ENCODE results near the gene SLC16A14.
"Not testable (repeated sequence)": the region's sequence is repeated elsewhere in the genome, so short reads cannot be mapped to it uniquely, and the experiment has no call there.

Gene SLC16A14, protein sequence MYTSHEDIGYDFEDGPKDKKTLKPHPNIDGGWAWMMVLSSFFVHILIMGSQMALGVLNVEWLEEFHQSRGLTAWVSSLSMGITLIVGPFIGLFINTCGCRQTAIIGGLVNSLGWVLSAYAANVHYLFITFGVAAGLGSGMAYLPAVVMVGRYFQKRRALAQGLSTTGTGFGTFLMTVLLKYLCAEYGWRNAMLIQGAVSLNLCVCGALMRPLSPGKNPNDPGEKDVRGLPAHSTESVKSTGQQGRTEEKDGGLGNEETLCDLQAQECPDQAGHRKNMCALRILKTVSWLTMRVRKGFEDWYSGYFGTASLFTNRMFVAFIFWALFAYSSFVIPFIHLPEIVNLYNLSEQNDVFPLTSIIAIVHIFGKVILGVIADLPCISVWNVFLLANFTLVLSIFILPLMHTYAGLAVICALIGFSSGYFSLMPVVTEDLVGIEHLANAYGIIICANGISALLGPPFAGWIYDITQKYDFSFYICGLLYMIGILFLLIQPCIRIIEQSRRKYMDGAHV

DNA sequence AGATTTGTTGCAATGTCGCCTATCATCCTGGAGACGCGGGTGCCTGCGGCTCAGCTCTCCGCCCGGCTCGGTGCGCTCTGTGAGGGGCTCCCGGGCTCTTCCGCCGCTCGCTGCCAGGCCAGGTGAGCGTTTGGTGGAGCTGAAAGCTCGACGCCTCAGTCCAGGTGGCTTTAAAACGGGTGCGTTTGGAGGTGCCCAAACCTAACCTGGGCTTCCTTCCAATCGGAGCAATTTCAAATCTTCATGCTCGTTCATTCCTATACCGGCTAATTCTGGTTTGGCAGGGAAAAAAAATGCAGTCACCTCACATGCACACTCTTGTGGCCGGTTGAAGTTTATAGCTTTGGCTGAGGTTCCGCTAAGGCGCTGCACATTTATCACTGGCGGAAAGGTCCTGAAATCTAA, at the start of gene SLC16A14:
Gene SLC16A14, minus strand, starts transcription at position 274 of the 405 bp plus-strand sequence. CDS start 9,572 bp downstream, outside the sequence.
- Mint-ChIP-seq H3K27ac (peak within 1 kb of the TSS; percentile 12), H3K4me1 (ENCODE audit: low read depth) (peaks cover 22% of the 10 kb centered on the region), H3K9me3 (no peaks in the 10 kb centered on the region), H3K4me3 (peak within 1 kb of the TSS; percentile 78), H3K36me3 (ENCODE audit: low read depth) (no peaks in the 10 kb centered on the region), H3K27me3 (peaks cover 18% of the 10 kb centered on the region)
- DNase-seq: no peak

DNA sequence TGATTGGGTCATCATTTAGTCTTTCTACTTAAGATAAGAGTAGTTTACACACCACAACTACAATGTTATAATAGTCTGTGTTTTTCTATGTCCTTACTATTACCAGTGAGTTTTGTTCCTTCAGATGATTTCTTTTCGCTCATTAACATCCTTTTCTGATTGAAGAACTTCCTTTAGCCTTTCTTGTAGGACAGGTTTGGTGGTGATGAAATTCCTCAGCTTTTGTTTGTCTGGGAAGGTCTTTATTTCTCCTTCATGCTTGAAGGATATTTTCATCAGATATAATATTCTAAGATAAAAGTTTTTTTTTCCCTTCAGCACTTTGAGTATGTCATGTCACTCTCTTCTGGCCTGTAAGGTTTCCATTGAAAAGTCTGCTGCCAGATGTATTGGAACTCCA, 38.0 kb upstream of the SLC16A14 start:
- Mint-ChIP-seq H3K27me3 (peaks cover 18% of the 10 kb centered on the region), H3K36me3 (ENCODE audit: low read depth) (peaks cover 2% of the 10 kb centered on the region), H3K9me3 (peaks cover 27% of the 10 kb centered on the region), H3K27ac (no peak overlapping the region), H3K4me3 (no peak overlapping the region), H3K4me1 (ENCODE audit: low read depth) (no peaks in the 10 kb centered on the region)
- DNase-seq: no peak

DNA sequence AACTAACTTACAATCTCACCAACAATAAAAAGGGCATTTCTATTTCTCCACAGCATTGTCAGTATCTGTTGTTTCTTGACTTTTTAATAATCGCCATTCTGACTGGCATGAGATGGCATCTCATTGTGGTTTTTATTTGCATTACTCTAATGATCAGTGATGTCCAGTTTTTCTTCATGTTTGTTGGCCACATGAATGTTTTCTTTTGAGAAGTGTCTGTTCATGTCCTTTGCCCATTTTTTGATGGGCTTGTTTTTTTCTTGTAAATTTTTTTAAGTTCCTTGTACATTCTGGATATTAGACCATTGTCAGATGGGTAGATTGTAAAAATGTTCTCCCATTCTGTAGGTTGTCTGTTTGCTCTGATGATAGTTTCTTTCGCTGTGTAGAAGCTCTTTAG, 33.2 kb upstream of the SLC16A14 start:
- not testable (repeated sequence) for H3K4me1 Mint-ChIP-seq (ENCODE audit: low read depth); H3K27ac Mint-ChIP-seq; H3K36me3 Mint-ChIP-seq (ENCODE audit: low read depth); H3K4me3 Mint-ChIP-seq; DNase-seq
- peaks cover 18% of the 10 kb centered on the region for H3K27me3 Mint-ChIP-seq
- H3K9me3 Mint-ChIP-seq: peaks cover 24% of the 10 kb centered on the region

DNA sequence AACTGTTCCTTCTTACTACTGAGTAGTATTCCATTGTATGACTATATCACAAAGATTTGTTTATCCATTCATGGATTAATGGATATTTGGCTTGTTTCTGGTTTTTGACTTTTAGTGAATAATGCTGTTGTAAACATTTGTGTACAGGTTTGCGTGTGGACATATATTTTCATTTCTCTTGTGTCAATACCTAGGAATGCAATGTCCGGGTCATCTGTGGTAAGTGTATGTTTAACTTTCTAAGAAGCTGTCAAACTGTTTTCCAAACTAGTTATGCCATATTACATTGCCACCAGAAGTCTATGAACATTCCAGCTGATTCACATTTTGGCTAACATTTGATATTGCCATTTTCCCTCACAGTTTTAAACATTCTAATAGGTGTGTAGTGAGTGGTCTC, 29.1 kb upstream of the SLC16A14 start:
- no peak for DNase-seq
- Mint-ChIP-seq H3K9me3 (peaks cover 14% of the 10 kb centered on the region), H3K4me3 (no peak overlapping the region), H3K27me3 (peaks cover 7% of the 10 kb centered on the region), H3K4me1 (ENCODE audit: low read depth) (no peaks in the 10 kb centered on the region), H3K36me3 (ENCODE audit: low read depth) (no peaks in the 10 kb centered on the region), H3K27ac (no peak overlapping the region)

DNA sequence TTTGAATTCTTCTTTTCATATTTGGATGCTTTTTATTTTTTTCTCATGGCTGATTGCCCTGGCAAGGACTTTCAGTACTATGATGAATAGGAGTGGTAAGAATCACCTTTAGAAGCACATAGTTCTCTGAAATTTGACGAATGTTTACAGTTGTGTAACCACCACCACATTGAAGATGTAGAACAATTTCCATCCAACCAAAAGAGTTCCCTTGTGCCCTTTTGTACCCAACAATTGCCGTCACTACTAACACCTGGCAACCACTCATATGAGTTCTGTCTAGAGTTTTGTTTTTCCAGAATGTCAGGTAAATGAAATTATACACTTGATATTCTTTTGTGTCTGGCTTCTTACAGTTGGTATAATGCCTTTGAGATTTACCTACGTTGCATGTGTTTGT, 28.7 kb upstream of the SLC16A14 start:
- no peak overlapping the region for H3K4me3 Mint-ChIP-seq
- H3K4me1 Mint-ChIP-seq (ENCODE audit: low read depth): no peaks in the 10 kb centered on the region
- H3K27me3 Mint-ChIP-seq: peaks cover 6% of the 10 kb centered on the region
- DNase-seq: no peak
- H3K9me3 Mint-ChIP-seq: peaks cover 12% of the 10 kb centered on the region
- no peak overlapping the region for H3K27ac Mint-ChIP-seq
- H3K36me3 Mint-ChIP-seq (ENCODE audit: low read depth): no peaks in the 10 kb centered on the region

- Mint-ChIP-seq H3K36me3 (ENCODE audit: low read depth) (no peaks in the 10 kb centered on the region), H3K4me3 (no peak overlapping the region), H3K9me3 (peaks cover 5% of the 10 kb centered on the region), H3K4me1 (ENCODE audit: low read depth) (no peaks in the 10 kb centered on the region), H3K27me3 (peaks cover 26% of the 10 kb centered on the region), H3K27ac (no peak overlapping the region)
- no peak for DNase-seq
Measured at GRCh38 chr2:230090967-230091366, 22.2 kb upstream of the SLC16A14 start.

DNA sequence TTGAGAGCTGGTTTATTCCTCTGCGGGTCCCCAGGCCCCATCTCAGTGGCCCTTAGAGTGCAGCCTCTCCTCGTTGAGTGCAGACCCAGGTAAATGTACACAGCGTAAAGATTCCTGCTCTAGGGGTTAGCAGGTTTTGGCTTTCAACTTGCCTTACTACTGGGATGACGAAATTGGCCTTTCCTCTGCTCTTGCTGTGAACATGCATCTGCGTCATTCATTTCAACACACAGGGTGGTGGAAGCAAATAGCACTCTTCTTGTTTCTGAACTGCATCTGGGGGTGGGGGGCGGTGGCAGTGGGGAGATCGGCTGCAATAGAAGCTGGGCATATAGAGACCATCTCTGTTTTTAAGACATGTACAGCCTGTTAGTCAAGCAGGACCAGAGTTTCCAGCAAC, 16.5 kb upstream of the SLC16A14 start:
- Mint-ChIP-seq H3K4me1 (ENCODE audit: low read depth) (no peaks in the 10 kb centered on the region), H3K36me3 (ENCODE audit: low read depth) (no peaks in the 10 kb centered on the region), H3K9me3 (no peaks in the 10 kb centered on the region), H3K27me3 (peaks cover 12% of the 10 kb centered on the region), H3K4me3 (no peak overlapping the region), H3K27ac (no peak overlapping the region)
- no peak for DNase-seq

DNA sequence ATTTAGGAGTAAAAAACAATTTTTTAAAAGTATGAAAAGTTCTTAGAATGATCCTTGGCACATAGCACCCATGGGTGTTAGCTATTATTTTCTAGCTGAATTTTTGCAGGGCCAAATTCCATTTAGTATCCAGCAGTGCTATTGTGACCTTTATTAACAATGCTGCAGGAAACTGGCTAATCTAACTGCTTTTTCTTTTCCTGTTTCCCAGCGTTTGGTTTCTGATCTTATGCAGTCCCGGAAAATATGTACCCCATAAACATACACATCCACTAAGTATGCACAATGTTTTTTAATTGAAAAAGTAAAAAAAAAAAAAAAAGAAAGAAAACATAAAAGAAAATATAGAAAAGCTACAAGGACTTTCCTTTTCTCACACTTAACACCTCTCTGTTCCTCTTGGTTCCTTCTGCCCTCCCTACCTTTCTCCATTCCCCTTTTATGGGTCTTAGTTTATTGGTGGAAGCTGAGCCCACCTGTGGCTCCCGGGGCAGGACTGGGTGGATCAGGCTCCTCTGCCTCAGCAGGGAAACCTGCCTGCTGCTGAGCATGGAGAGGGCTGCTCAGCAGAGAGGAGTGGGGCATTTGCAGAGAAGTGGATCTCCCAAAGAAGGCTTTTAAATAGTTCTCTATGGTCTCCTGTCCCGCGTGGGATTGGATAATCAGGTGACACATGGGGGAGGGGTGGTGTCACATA, 9.3 kb upstream of the SLC16A14 start:
- Mint-ChIP-seq H3K36me3 (ENCODE audit: low read depth) (no peaks in the 10 kb centered on the region), H3K4me1 (ENCODE audit: low read depth) (no peaks in the 10 kb centered on the region), H3K27me3 (no peaks in the 10 kb centered on the region), H3K27ac (no peak overlapping the region), H3K9me3 (no peaks in the 10 kb centered on the region), H3K4me3 (no peak overlapping the region)
- DNase-seq: no peak

- no peaks in the 10 kb centered on the region for H3K4me1 Mint-ChIP-seq (ENCODE audit: low read depth)
- H3K27me3 Mint-ChIP-seq: no peaks in the 10 kb centered on the region
- H3K4me3 Mint-ChIP-seq: no peak overlapping the region
- H3K36me3 Mint-ChIP-seq (ENCODE audit: low read depth): no peaks in the 10 kb centered on the region
- no peak overlapping the region for H3K27ac Mint-ChIP-seq
- no peaks in the 10 kb centered on the region for H3K9me3 Mint-ChIP-seq
- no peak for DNase-seq
Measured at GRCh38 chr2:230076819-230077218, 8.1 kb upstream of the SLC16A14 start.

DNA sequence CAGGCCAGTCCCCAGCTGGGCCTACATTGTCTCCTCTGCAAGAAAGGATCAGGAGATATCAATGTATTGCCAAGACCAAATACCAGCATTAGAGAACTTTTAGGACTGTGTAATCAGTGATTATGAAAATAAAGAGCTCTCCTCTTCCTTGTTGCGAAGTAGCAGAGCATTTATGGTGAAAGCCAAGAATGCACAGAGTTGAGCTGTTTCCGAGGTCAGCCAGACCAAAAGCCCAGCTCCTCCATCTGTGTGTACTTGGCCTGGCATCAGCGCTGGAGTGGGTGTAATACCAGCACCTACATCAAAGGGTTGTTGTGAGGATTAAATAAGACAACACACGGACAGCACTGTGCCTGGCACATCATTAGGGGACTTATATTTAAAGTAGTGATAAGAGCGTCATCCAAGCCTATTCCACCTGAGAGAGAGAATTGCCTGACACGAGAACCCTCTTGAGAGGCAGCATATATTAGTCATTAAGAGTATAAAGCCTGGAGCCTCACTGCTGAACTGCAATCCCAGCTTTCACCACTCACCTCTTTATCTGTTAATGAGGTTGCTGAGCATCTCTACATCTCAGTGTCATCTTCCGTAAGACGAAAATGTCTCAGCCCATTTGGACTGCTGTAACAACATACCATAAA, 7.4 kb upstream of the SLC16A14 start:
- DNase-seq: no peak

GRCh38 chr2:230071421-230071820, 2.7 kb upstream of the SLC16A14 start:
- no peaks in the 10 kb centered on the region for H3K9me3 Mint-ChIP-seq
- no peaks in the 10 kb centered on the region for H3K36me3 Mint-ChIP-seq (ENCODE audit: low read depth)

More for the DNA sequence above, 7.4 kb upstream of the SLC16A14 start:
- Mint-ChIP-seq H3K27ac (no peak overlapping the region), H3K27me3 (no peaks in the 10 kb centered on the region), H3K4me3 (no peak overlapping the region), H3K4me1 (ENCODE audit: low read depth) (no peaks in the 10 kb centered on the region), H3K9me3 (no peaks in the 10 kb centered on the region), H3K36me3 (ENCODE audit: low read depth) (no peaks in the 10 kb centered on the region)

GRCh38 chr2:230069402-230069801, 678 bp upstream of the SLC16A14 start:
- Mint-ChIP-seq H3K36me3 (ENCODE audit: low read depth) (no peaks in the 10 kb centered on the region), H3K27ac (no peak overlapping the region), H3K27me3 (peaks cover 16% of the 10 kb centered on the region), H3K4me3 (no peak overlapping the region), H3K9me3 (no peaks in the 10 kb centered on the region), H3K4me1 (ENCODE audit: low read depth) (peaks cover 22% of the 10 kb centered on the region)
- DNase-seq: no peak

More at GRCh38 chr2:230071421-230071820, 2.7 kb upstream of the SLC16A14 start:
- Mint-ChIP-seq H3K27me3 (peaks cover 16% of the 10 kb centered on the region), H3K4me3 (no peak overlapping the region), H3K4me1 (ENCODE audit: low read depth) (peaks cover 20% of the 10 kb centered on the region), H3K27ac (no peak overlapping the region)
- DNase-seq: no peak

DNA sequence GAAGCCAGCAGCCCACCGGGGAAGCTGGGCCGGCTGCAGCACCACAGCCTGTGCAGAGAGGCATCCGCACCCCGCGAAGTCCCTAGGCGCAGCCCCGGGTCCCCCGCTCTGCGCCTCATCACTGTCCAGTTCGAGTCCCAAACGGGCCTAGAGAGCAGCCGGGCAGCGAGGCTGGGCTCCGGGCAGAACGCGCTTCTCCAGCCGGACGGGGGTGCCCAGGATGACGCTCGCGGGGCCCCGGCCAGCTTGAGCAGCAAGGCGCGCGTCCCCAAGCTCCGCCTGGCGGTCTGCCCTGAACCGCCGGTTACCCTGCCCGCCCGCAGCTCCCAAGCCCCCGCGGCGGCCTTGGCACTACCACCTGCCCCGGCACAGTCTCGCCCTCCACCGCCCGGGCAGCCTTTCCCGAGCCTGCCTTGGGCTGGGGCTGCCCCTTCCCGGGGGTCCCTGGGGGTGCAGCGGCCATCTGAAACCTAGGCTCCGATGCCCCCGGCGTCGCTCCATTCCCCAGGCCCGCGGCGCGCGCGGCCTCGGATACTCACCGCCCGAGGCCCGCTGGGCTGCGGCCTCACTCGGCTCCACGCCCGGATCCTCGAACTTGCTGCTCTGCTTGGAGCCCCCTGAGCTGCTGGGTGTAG, 591 bp downstream of the SLC16A14 start:
- H3K27me3 Mint-ChIP-seq: peaks cover 21% of the 10 kb centered on the region
- H3K4me1 Mint-ChIP-seq (ENCODE audit: low read depth): peaks cover 22% of the 10 kb centered on the region
- no peaks in the 10 kb centered on the region for H3K36me3 Mint-ChIP-seq (ENCODE audit: low read depth)
- peak overlapping the region; percentile 78 for H3K4me3 Mint-ChIP-seq
- H3K27ac Mint-ChIP-seq: peak overlapping the region; percentile 12
- H3K9me3 Mint-ChIP-seq: no peaks in the 10 kb centered on the region
- peak; percentile 75 for DNase-seq

DNA sequence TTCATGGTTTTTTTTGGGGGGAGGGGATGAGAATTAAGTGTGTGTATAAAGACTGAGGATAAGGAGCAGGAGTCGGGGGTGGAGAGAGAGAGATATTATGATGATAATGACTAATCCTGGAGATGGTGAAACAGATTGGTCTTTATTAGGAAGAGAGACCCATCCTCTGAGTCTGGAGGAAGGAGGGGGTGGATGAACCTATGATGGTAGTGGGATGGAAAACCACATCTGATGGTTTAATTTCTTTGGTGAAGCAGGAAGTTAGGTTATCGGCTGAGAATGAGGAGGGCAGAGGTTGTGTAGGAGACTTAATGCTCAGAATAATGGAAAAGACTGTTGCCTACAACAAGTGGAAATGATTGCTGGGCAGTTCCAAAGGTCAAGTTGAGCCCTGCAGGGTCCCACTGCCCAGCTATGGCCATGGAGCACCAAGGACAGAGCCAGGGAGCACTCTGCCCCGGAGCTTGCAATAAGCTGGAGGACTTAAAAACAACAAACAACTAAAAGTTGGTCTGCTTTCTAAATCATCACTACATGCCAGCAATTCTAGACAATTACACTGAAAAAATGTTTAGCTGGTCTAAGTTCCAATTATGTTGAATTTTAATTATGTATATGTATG, 7.9 kb downstream of the SLC16A14 start:
- no peaks in the 10 kb centered on the region for H3K36me3 Mint-ChIP-seq (ENCODE audit: low read depth)
- H3K27me3 Mint-ChIP-seq: peaks cover 6% of the 10 kb centered on the region
- peaks cover 11% of the 10 kb centered on the region for H3K4me1 Mint-ChIP-seq (ENCODE audit: low read depth)
- DNase-seq: no peak
- no peak overlapping the region for H3K27ac Mint-ChIP-seq
- H3K9me3 Mint-ChIP-seq: no peaks in the 10 kb centered on the region
- no peak overlapping the region for H3K4me3 Mint-ChIP-seq
